GM15510 (cell line): ENCODE measurements around the gene SKIDA1.

Experiments used
- POLR2A ChIP-seq: IDR thresholded peaks from 3 replicates; pipeline ENCODE4 v1.6.1; 2011; ENCODE audit warnings: borderline replicate concordance; ENCODE audit not compliant: insufficient read length; ENCODE audit errors: extremely low read depth

Gene SKIDA1

GRCh38 chr10:21498377-21498776 is 27.1 kb downstream of the SKIDA1 start:
- no peak for TF ChIP-seq POLR2A

- TF ChIP-seq POLR2A = no peak
These were observed 28.2 kb downstream of the SKIDA1 start for GRCh38 chr10:21497177-21497807.

GRCh38 chr10:21496343-21497176 is 28.9 kb downstream of the SKIDA1 start:
- TF ChIP-seq POLR2A = no peak

GRCh38 chr10:21495752-21496342 is 29.6 kb downstream of the SKIDA1 start:
- TF ChIP-seq POLR2A = no peak

GRCh38 chr10:21495002-21495751 is 30.3 kb downstream of the SKIDA1 start:
- TF ChIP-seq POLR2A = no peak

- no peak for TF ChIP-seq POLR2A
These were observed 31.1 kb downstream of the SKIDA1 start for GRCh38 chr10:21494191-21495001.

GRCh38 chr10:21493784-21494183 is 31.7 kb downstream of the SKIDA1 start:
- TF ChIP-seq POLR2A = no peak

- TF ChIP-seq POLR2A = no peak
These were observed 33.1 kb downstream of the SKIDA1 start for GRCh38 chr10:21492421-21492820.

- TF ChIP-seq POLR2A = no peak
These were observed 34.8 kb downstream of the SKIDA1 start for GRCh38 chr10:21490711-21491105.

- no peak for TF ChIP-seq POLR2A
These were observed 35.3 kb downstream of the SKIDA1 start for GRCh38 chr10:21490028-21490710.

GRCh38 chr10:21488957-21489446 is 36.5 kb downstream of the SKIDA1 start:
- TF ChIP-seq POLR2A = no peak

GRCh38 chr10:21488246-21488956 is 37.1 kb downstream of the SKIDA1 start:
- no peak for TF ChIP-seq POLR2A
